K562 (cell line): ENCODE data around the gene MSH2. TPM values are rescaled to one million over a fixed set of nuclear protein-coding genes. Genes with fewer than 3 reads are reported as not detected.
A peak's percentile ranks its signal among the peaks of the same experiment; 100 is the strongest.

ENCODE experiments used
- ATAC-seq: fragments of 200-7000 bp; cut with Tn5 transposase; 3 replicates; pipeline ENCODE4 v1.9.1; 2020; ENCODE audit warnings: moderate library complexity
- BruUV-seq: library from RNA; stranded (reverse); fragments of 400-500 nt; replicated peaks from 2 replicates; lab custom pipeline; 2021; lab: Mats Ljungman, UMichigan
- CTCF ChIA-PET: fragments of 300-600 bp; formaldehyde crosslinking; extraction: SDS; loops from one replicate; lab custom pipeline; 2021; ENCODE audit warnings: low intra/inter-chr PET ratio; lab: Yijun Ruan, JAX
- POLR2A ChIA-PET: fragments of 300-600, 350-650 bp; sonication (Branson Sonifier 250); formaldehyde crosslinking; extraction: SDS; loops from one replicate; lab custom pipeline; 2021; ENCODE audit warnings: antibody characterized with exemption, inconsistent platforms; lab: Yijun Ruan, JAX
- DNase-seq, 4 experiments: peaks; one replicate each; pipeline versions ENCODE4 v3.0.0 to v3.0.0-alpha.2; 2011 to 2018; ENCODE audit warnings: low spot score in 3 of 4, mixed read lengths in 3 of 4; ENCODE audit errors: extremely low read depth in 1 of 4
- FAIRE-seq: peaks from 2 replicates; lab custom pipeline; 2011; peaks lifted over from hg19 to GRCh38; lab: Jason Lieb, UNC
- H2AFZ ChIP-seq: 2 replicates; pipeline ENCODE4 v1.6.0; 2011; ENCODE audit warnings: low read depth, low read length, control low read depth, inconsistent platforms
- H3K27ac ChIP-seq: fragments of 200-600 bp; 3 replicates; pipeline ENCODE4 v1.8.0; 2011; ENCODE audit warnings: low read depth, mild to moderate bottlenecking, control low read depth, inconsistent platforms, low read length, moderate library complexity, mixed read lengths; ENCODE audit errors: extremely low read depth
- H3K27me3 ChIP-seq, 2 experiments: fragments of 300-600 bp in 1 of 2; 2 replicates in 1 of 2; 3 replicates in 1 of 2; pipeline versions ENCODE4 v1.6.0 to v1.8.0; 2011; ENCODE audit warnings: inconsistent platforms in 2 of 2, low read length in 2 of 2, mild to moderate bottlenecking in 1 of 2, mixed read lengths in 1 of 2, moderate library complexity in 1 of 2; ENCODE audit not compliant: control insufficient read depth in 2 of 2, insufficient read depth in 2 of 2
- H3K36me3 ChIP-seq: fragments of 300-600 bp; 3 replicates; pipeline ENCODE4 v1.8.0; 2011; ENCODE audit warnings: mild to moderate bottlenecking, low read length, inconsistent platforms; ENCODE audit not compliant: control insufficient read depth, insufficient read depth
- H3K4me1 ChIP-seq, 2 experiments: fragments of 200-600 bp in 1 of 2; replicated peaks in 1 of 2; 2 replicates in 1 of 2; 3 replicates in 1 of 2; pipeline versions ENCODE4 v1.5.1 to v1.8.0; 2011; ENCODE audit warnings: inconsistent platforms in 2 of 2, low read length in 2 of 2, mild to moderate bottlenecking in 1 of 2, mixed read lengths in 1 of 2, moderate library complexity in 1 of 2; ENCODE audit not compliant: control insufficient read depth in 2 of 2, insufficient read depth in 2 of 2
- H3K4me2 ChIP-seq: 2 replicates; pipeline ENCODE4 v1.6.1; 2011; ENCODE audit warnings: low read length, control low read depth, inconsistent platforms, mixed read lengths; ENCODE audit not compliant: insufficient read depth
- H3K4me3 ChIP-seq: fragments of 200-600 bp; sonication (generic), shearing (Covaris generic); 2 replicates; pipeline ENCODE4 v1.5.1; 2016; ENCODE audit warnings: control low read depth, inconsistent platforms
- H3K79me2 ChIP-seq: fragments of 200-600 bp; 3 replicates; pipeline ENCODE4 v1.8.0; 2011; ENCODE audit warnings: low read length, inconsistent platforms; ENCODE audit not compliant: control insufficient read depth, insufficient read depth
- H3K9ac ChIP-seq, 2 experiments: 2 replicates each; pipeline versions ENCODE4 v1.6.0 to v1.6.1; 2011; ENCODE audit warnings: low read depth in 2 of 2, low read length in 2 of 2, control low read depth in 1 of 2, inconsistent platforms in 1 of 2, mild to moderate bottlenecking in 1 of 2, mixed read lengths in 1 of 2; ENCODE audit not compliant: insufficient read depth in 1 of 2
- H3K9me1 ChIP-seq: one replicate; pipeline ENCODE4 v1.6.0; 2011; ENCODE audit warnings: inconsistent platforms, mild to moderate bottlenecking, low read length, moderate library complexity; ENCODE audit not compliant: control insufficient read depth, insufficient read depth
- H3K9me3 ChIP-seq: replicated peaks from 2 replicates; pipeline ENCODE4 v1.5.1; 2011; ENCODE audit warnings: low read depth, low read length, inconsistent platforms; ENCODE audit not compliant: control insufficient read depth, insufficient read depth
- H4K20me1 ChIP-seq: replicated peaks from 2 replicates; pipeline ENCODE4 v1.6.1; 2011; ENCODE audit warnings: low read length, inconsistent platforms, mixed read lengths; ENCODE audit not compliant: control insufficient read depth, insufficient read depth
- BRD4 ChIP-seq: fragments of 200-600 bp; sonication (generic); IDR thresholded peaks from 2 replicates; pipeline ENCODE4 v1.6.1; 2017; ENCODE audit warnings: inconsistent platforms
- CBFA2T3 ChIP-seq: fragments of 450-650 bp; IDR thresholded peaks from 2 replicates; pipeline ENCODE4 v1.6.1; 2017
- CBX3 ChIP-seq, 2 experiments: IDR thresholded peaks; 1 replicate in 1 of 2; 2 replicates in 1 of 2; pipeline ENCODE4 v1.6.1; 2012; ENCODE audit warnings: inconsistent platforms in 2 of 2, low read length in 2 of 2, borderline replicate concordance in 1 of 2, control low read depth in 1 of 2
- CHD1 ChIP-seq: fragments of 200-600 bp; sonication (generic); IDR thresholded peaks from one replicate; pipeline ENCODE4 v1.6.1; 2012; ENCODE audit warnings: mild to moderate bottlenecking, moderate library complexity, low read length, inconsistent platforms
- CXXC5 ChIP-seq: fragments of 250-450 bp; sonication (Bioruptor Pico); IDR thresholded peaks from 2 replicates; pipeline ENCODE4 v1.8.0; 2022; ENCODE audit warnings: inconsistent platforms, mild to moderate bottlenecking, moderate library complexity
- HEY1 ChIP-seq: fragments of 250-450 bp; sonication (Bioruptor Pico); IDR thresholded peaks from 2 replicates; pipeline ENCODE4 v1.5.0; 2020; ENCODE audit warnings: mild to moderate bottlenecking, moderate library complexity, borderline replicate concordance
- HLTF ChIP-seq: fragments of 450-650 bp; IDR thresholded peaks from 2 replicates; pipeline ENCODE4 v1.6.1; 2016
- HMBOX1 ChIP-seq: sonication (generic); IDR thresholded peaks from 2 replicates; pipeline ENCODE4 v1.6.1; 2016
- MNT ChIP-seq, 2 experiments: fragments of 450-650 bp; conservative IDR thresholded peaks; 2 replicates each; pipeline ENCODE4 v1.6.1; 2017; ENCODE audit warnings: mild to moderate bottlenecking in 2 of 2, moderate library complexity in 2 of 2
- SREBF2 ChIP-seq: sonication (generic); formaldehyde crosslinking; IDR thresholded peaks from 2 replicates; pipeline ENCODE4 v1.4.0; 2020; ENCODE audit warnings: mild to moderate bottlenecking, missing genetic modification reagents
- TOE1 ChIP-seq, 2 experiments: fragments of 450-650 bp in 1 of 2; sonication (generic) in 1 of 2; formaldehyde crosslinking in 1 of 2; IDR thresholded peaks; 2 replicates each; pipeline versions ENCODE4 v1.7.1 to v1.8.0; 2016 to 2022; ENCODE audit warnings: borderline replicate concordance in 2 of 2, mild to moderate bottlenecking in 2 of 2, antibody characterized with exemption in 1 of 2, inconsistent platforms in 1 of 2, low read depth in 1 of 2, missing genetic modification reagents in 1 of 2, moderate library complexity in 1 of 2
- ZNF551 ChIP-seq: fragments of 250-450 bp; sonication (Bioruptor Pico); IDR thresholded peaks from 2 replicates; pipeline ENCODE4 v1.5.0; 2021; ENCODE audit warnings: mild to moderate bottlenecking, moderate library complexity
- WGBS: fragments of 100-300 bp; shearing (Covaris generic); methylation state at CpG from one replicate; pipeline ENCODE4 v1.1.6; 2016; ENCODE audit warnings: low coverage, mixed read lengths; ENCODE audit not compliant: insufficient coverage; ENCODE audit errors: missing lambda C conversion rate; 5-methylcytosine and 5-hydroxymethylcytosine counted together
- in situ Hi-C: fragments of 300-500 bp; cut with MboI; formaldehyde crosslinking; loops from 4 replicates; pipeline ENCODE4 v1.15.0; 2018; ENCODE audit warnings: inconsistent platforms, mixed read lengths
- intact Hi-C: fragments of 100-400 bp; cut with micrococcal nuclease; formaldehyde crosslinking; loops from 2 replicates; pipeline ENCODE4 v1.14.2; 2022
- polyA plus RNA-seq, 8 experiments: library from polyadenylated mRNA; depleted of rRNA in 4 of 8; stranded (reverse) in 5 of 8; unstranded in 3 of 8; fragments of >200 nt; fragmentation: Nextera tagmentation in 2 of 8; fragmentation: Illumina TruSeq in 1 of 8; extraction: Ambion mirVana in 2 of 8; extraction: Trizol in 1 of 8; gene quantifications; 2 replicates each; pipeline versions ENCODE4 v1.2.1 to v1.2.3, GENCODE V29; 2011 to 2014; ENCODE audit warnings: inconsistent platforms in 1 of 8, missing spikeins in 1 of 8
- total RNA-seq, 7 experiments: library from RNA; depleted of rRNA in 6 of 7; stranded (reverse); fragments of >200 nt in 6 of 7; fragmentation: Illumina TruSeq in 2 of 7; extraction: Trizol in 2 of 7; gene quantifications; 2 replicates each; pipeline versions ENCODE4 v1.2.1 to v1.2.3, GENCODE V29; 2011 to 2021; ENCODE audit warnings: low replicate concordance in 1 of 7
- TF ChIP-seq, protein P1 (sequence below): sonication (generic); formaldehyde crosslinking; IDR thresholded peaks from 2 replicates; pipeline ENCODE4 v1.8.0; 2022; ENCODE audit warnings: mild to moderate bottlenecking, missing genetic modification reagents
- TF ChIP-seq, protein P2 (sequence below): sonication (generic); formaldehyde crosslinking; IDR thresholded peaks from 2 replicates; pipeline ENCODE4 v1.8.1; 2023; ENCODE audit warnings: mild to moderate bottlenecking, missing genetic modification reagents

MSH2 gene
- total and polyA plus RNA-seq, 9 of the 15 experiments (the other 6 are each of a cell fraction or from before 2014, with no cell fraction given), result 51.8 to 139 (median 113) TPM

GRCh38 chr2:47360283-47360682, 42.7 kb upstream of the MSH2 start (continued):
- TF ChIP-seq, protein P1, sequence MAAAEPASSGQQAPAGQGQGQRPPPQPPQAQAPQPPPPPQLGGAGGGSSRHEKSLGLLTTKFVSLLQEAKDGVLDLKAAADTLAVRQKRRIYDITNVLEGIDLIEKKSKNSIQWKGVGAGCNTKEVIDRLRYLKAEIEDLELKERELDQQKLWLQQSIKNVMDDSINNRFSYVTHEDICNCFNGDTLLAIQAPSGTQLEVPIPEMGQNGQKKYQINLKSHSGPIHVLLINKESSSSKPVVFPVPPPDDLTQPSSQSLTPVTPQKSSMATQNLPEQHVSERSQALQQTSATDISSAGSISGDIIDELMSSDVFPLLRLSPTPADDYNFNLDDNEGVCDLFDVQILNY, result no peak
- TF ChIP-seq SREBF2 (CRISPR knock-in tag), result no peak
- no peak for TF ChIP-seq CBFA2T3
- no peak for TF ChIP-seq CBX3 (IDR thresholded peaks at IDR 0.05; ENCODE audit: borderline replicate concordance in 1 of 2, low read length in 2 of 2)
- TF ChIP-seq ZNF551 (CRISPR knock-in tag), result no peak
- TF ChIP-seq HLTF, result no peak

GRCh38 chr2:47360927-47361326, 42.0 kb upstream of the MSH2 start:
- no peak overlapping the region for H3K9ac ChIP-seq
- FAIRE-seq (no peak), DNase-seq (peak in 3 of 4 experiments; percentile 16 to 20 (median 18)), ATAC-seq (peak; percentile 33; the same call in 2 of the 3 replicates)
- BruUV-seq, result no TSS peak
- H3K9me1 ChIP-seq, result no peaks in the 10 kb centered on the region
- POLR2A ChIA-PET, result interaction anchor here (1.5 kb wide), 1 partner anchor 16 kb away, joined by 4 read pairs; no protein-coding TSS in a partner anchor
- CTCF ChIA-PET, result no interaction called here
- no peaks in the 10 kb centered on the region for H3K27me3 ChIP-seq
- H3K4me2 ChIP-seq, result peak overlapping the region; percentile 48; the same call in 1 of the 2 replicates
- peak overlapping the region; percentile 76 for H2AFZ ChIP-seq
- WGBS, result 64% methylated on average over 3 of the region's 3 CpGs
- no peaks in the 10 kb centered on the region for H4K20me1 ChIP-seq
- in situ Hi-C loops (no loop called here), intact Hi-C loops (no loop called here)
- no peaks in the 10 kb centered on the region for H3K36me3 ChIP-seq
- peaks cover 36 to 41% of the 10 kb centered on the region in 2 experiments for H3K4me1 ChIP-seq
- no peak overlapping the region for H3K27ac ChIP-seq
- H3K9me3 ChIP-seq, result no peaks in the 10 kb centered on the region
- H3K4me3 ChIP-seq, result no peak overlapping the region
- no peaks in the 10 kb centered on the region for H3K79me2 ChIP-seq
- TF ChIP-seq MNT (conservative IDR thresholded peaks at IDR 0.05) (no peak), HEY1 (no peak), CXXC5 (CRISPR knock-in tag) (no peak), HMBOX1 (peak; percentile 86), BRD4 (no peak), TOE1 (IDR thresholded peaks at IDR 0.05; ENCODE audit: borderline replicate concordance) (no peak), TOE1 (CRISPR knock-in tag; IDR thresholded peaks at IDR 0.05; ENCODE audit: borderline replicate concordance, low read depth) (no peak), CHD1 (no peak)
- TF ChIP-seq, protein P2, sequence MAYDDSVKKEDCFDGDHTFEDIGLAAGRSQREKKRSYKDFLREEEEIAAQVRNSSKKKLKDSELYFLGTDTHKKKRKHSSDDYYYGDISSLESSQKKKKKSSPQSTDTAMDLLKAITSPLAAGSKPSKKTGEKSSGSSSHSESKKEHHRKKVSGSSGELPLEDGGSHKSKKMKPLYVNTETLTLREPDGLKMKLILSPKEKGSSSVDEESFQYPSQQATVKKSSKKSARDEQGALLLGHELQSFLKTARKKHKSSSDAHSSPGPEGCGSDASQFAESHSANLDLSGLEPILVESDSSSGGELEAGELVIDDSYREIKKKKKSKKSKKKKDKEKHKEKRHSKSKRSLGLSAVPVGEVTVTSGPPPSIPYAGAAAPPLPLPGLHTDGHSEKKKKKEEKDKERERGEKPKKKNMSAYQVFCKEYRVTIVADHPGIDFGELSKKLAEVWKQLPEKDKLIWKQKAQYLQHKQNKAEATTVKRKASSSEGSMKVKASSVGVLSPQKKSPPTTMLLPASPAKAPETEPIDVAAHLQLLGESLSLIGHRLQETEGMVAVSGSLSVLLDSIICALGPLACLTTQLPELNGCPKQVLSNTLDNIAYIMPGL (CRISPR knock-in tag), result no peak
